ENCODE data around the gene PDXP. TPM values are rescaled to one million over a fixed set of nuclear protein-coding genes. Genes with fewer than 3 reads are reported as not detected.

The PDXP gene
- total RNA-seq, 2 experiments from 2014 or later = 1.5 TPM

DNA sequence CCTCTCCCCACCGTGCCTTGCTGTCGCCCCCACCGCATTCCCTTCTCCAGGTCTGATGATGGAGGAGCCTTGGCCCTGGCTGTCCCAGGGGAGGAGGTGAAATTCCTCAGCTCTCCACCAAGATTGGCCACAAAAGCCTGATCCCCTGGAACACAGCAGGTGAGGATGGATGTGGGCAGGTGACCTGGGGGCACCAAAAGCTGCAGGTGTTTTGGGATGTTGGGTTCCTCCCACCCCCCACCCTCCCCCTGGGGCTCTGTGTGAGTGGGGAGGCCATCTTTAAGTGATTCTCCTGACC is 39.0 kb downstream of the PDXP start:
- ATAC-seq (ENCODE audit: poor library complexity) = no peak
- H3K27me3 Mint-ChIP-seq = no peaks in the 10 kb centered on the region

DNA sequence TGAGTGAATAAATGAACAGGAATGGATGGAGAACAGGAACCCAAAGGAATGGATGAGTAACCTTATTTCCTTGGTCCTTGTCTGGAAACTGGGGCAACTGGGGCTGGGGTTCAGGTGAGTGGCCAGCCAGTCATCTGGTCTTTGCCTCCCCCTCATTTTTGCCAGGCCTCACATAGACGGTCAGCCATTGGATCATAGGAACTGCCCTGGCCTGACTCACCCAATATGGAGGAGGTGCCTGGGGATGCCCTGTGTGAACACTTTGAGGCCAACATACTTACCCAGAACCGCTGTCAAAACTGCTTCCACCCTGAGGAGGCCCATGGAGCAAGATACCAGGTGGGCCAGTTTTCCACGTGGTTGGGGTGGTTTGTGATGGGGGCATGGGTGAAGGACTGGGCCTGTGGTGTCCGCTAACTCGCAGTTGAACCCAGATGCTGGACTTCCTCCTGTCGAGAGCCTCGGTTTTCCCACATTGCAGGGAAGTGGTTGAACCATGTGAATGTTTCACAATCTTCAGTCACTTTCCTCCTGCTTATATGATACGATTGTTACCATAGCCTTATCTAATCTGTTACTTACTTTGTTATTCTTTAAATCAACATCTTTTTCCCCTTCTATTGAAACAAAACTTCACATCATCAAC is 42.7 kb downstream of the PDXP start:
- no peaks in the 10 kb centered on the region for H3K27me3 ChIP-seq (ENCODE audit: control insufficient read depth in 1 of 2, insufficient read depth in 2 of 2, low read length in 2 of 2)
- no peak overlapping the region for H3K27ac ChIP-seq (ENCODE audit: low read depth in 1 of 2, low read length in 2 of 2)
- Mint-ChIP-seq H3K4me3 (no peak overlapping the region), H3K9me3 (no peaks in the 10 kb centered on the region), H3K27me3 (no peaks in the 10 kb centered on the region), H3K4me1 (ENCODE audit: low read depth) (peaks cover 9% of the 10 kb centered on the region), H3K36me3 (ENCODE audit: low read depth) (no peaks in the 10 kb centered on the region), H3K27ac (no peak overlapping the region)
- peaks cover 14% of the 10 kb centered on the region for H3K4me1 ChIP-seq (ENCODE audit: insufficient read depth, low read length)
- H3K9me3 ChIP-seq (ENCODE audit: control insufficient read depth in 1 of 2, insufficient read depth in 1 of 2, low read length in 2 of 2) = no peaks in the 10 kb centered on the region
- ATAC-seq (ENCODE audit: poor library complexity) (no peak), DNase-seq (peak in 1 of 14 experiments; percentile 34)
- H3K4me3 ChIP-seq (ENCODE audit: low read length) = no peak overlapping the region
- intact Hi-C loops (cut with DNase I, micrococcal nuclease) = no loop called here
- no peaks in the 10 kb centered on the region for H3K36me3 ChIP-seq (ENCODE audit: insufficient read depth, low read length)
- no peak for TF ChIP-seq CTCF (IDR thresholded peaks at IDR 0.05)
- ChIA-PET POLR2A (no interaction called here), CTCF (no interaction called here)

More for the DNA sequence above, 39.0 kb downstream of the PDXP start:
- peaks cover 16% of the 10 kb centered on the region for H3K4me1 Mint-ChIP-seq (ENCODE audit: low read depth)
- peaks cover 14% of the 10 kb centered on the region for H3K36me3 ChIP-seq (ENCODE audit: insufficient read depth, low read length)
- H3K4me3 ChIP-seq (ENCODE audit: low read length) = no peak overlapping the region
- DNase-seq = no peak
- H3K27ac Mint-ChIP-seq = no peak overlapping the region
- no peaks in the 10 kb centered on the region for H3K9me3 ChIP-seq (ENCODE audit: control insufficient read depth in 1 of 2, insufficient read depth in 1 of 2, low read length in 2 of 2)
- H3K36me3 Mint-ChIP-seq (ENCODE audit: low read depth) = peaks cover 14% of the 10 kb centered on the region
- no peaks in the 10 kb centered on the region for H3K27me3 ChIP-seq (ENCODE audit: control insufficient read depth in 1 of 2, insufficient read depth in 2 of 2, low read length in 2 of 2)
- CTCF ChIA-PET = interaction anchor here (2.5 kb wide), 1 partner anchor 90 kb away, joined by 9 read pairs; no protein-coding TSS in a partner anchor
- H3K27ac ChIP-seq (ENCODE audit: low read depth in 1 of 2, low read length in 2 of 2) = no peak overlapping the region
- H3K4me3 Mint-ChIP-seq = no peak overlapping the region
- peaks cover 22% of the 10 kb centered on the region for H3K4me1 ChIP-seq (ENCODE audit: insufficient read depth, low read length)
- TF ChIP-seq CTCF (IDR thresholded peaks at IDR 0.05) = no peak
- intact Hi-C loops (cut with DNase I, micrococcal nuclease) = no loop called here
- POLR2A ChIA-PET = interaction anchor here (0.8 kb wide), 1 partner anchor 90 kb away, joined by 3 read pairs; no protein-coding TSS in a partner anchor
- no peaks in the 10 kb centered on the region for H3K9me3 Mint-ChIP-seq

DNA sequence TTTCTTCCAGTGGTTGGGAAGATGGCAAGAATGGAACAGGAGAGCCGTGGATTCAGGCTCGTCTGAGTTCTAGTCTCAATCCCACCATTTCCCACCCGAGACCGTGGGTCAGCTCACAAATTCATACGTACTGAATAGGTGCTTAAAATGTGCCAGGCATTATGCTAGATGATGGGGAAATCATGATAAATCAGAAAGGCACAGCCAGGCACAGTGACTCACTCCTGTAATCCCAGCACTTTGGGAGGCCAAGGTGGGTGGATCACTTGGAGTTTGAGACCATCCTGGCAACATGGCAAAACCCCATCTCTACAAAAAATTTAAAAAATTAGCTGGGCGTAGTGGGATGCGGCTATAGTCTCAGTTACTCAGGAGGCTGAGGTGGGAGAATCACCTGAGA is 45.4 kb downstream of the PDXP start:
- H3K36me3 ChIP-seq (ENCODE audit: insufficient read depth, low read length) = no peaks in the 10 kb centered on the region
- H3K4me1 ChIP-seq (ENCODE audit: insufficient read depth, low read length) = peaks cover 3% of the 10 kb centered on the region
- DNase-seq = no peak
- ChIA-PET CTCF (interaction anchor here (0.7 to 0.8 kb wide), 2 partner anchors 159 to 1060 kb away, joined by 4 read pairs; no protein-coding TSS in a partner anchor), POLR2A (no interaction called here)
- H3K27ac Mint-ChIP-seq = no peak overlapping the region
- no peak overlapping the region for H3K27ac ChIP-seq (ENCODE audit: low read depth in 1 of 2, low read length in 2 of 2)
- no peak for TF ChIP-seq CTCF (IDR thresholded peaks at IDR 0.05)
- H3K9me3 Mint-ChIP-seq = no peaks in the 10 kb centered on the region
- no peak overlapping the region for H3K4me3 ChIP-seq (ENCODE audit: low read length)
- H3K9me3 ChIP-seq (ENCODE audit: control insufficient read depth in 1 of 2, insufficient read depth in 1 of 2, low read length in 2 of 2) = no peaks in the 10 kb centered on the region
- no peaks in the 10 kb centered on the region for H3K36me3 Mint-ChIP-seq (ENCODE audit: low read depth)
- ATAC-seq (ENCODE audit: poor library complexity) = no peak
- H3K4me1 Mint-ChIP-seq (ENCODE audit: low read depth) = no peaks in the 10 kb centered on the region
- no peaks in the 10 kb centered on the region for H3K27me3 ChIP-seq (ENCODE audit: control insufficient read depth in 1 of 2, insufficient read depth in 2 of 2, low read length in 2 of 2)
- no peaks in the 10 kb centered on the region for H3K27me3 Mint-ChIP-seq
- no peak overlapping the region for H3K4me3 Mint-ChIP-seq
- intact Hi-C loops (cut with DNase I, micrococcal nuclease) = no loop called here
